Spleen (tissue), 11 donors: ENCODE results near the gene IL1R2. TPM values are rescaled to one million over a fixed set of nuclear protein-coding genes. Genes with fewer than 3 reads are reported as not detected.
A peak's percentile ranks its signal among the peaks of the same experiment; 100 is the strongest.

Experiments
- DNase-seq: peaks from one replicate; pipeline ENCODE4 v3.0.0-alpha.2; 2020
- H3K27ac ChIP-seq, 8 donors: fragments of 200-600 bp; sonication (generic) in 7 of 8; 1 replicate in 4 of 8; 2 replicates in 4 of 8; pipeline versions ENCODE4 v1.5.0 to v1.8.0; 2016 to 2021; ENCODE audit warnings: inconsistent platforms in 4 of 8, mild to moderate bottlenecking in 4 of 8, moderate library complexity in 1 of 8
- H3K27me3 ChIP-seq, 7 donors: fragments of 200-600 bp; sonication (generic) in 6 of 7; replicated peaks in 1 of 7; 1 replicate in 4 of 7; 2 replicates in 3 of 7; pipeline versions ENCODE4 v1.5.0 to v1.8.0; 2016 to 2021; ENCODE audit warnings: inconsistent platforms in 3 of 7, mild to moderate bottlenecking in 1 of 7
- H3K36me3 ChIP-seq, 6 donors: fragments of 200-600 bp; sonication (generic) in 5 of 6; 1 replicate in 4 of 6; 2 replicates in 2 of 6; pipeline versions ENCODE4 v1.5.0 to v1.8.0; 2016 to 2021; ENCODE audit warnings: inconsistent platforms in 2 of 6
- H3K4me1 ChIP-seq, 6 donors: fragments of 200-600 bp; sonication (generic) in 5 of 6; 1 replicate in 3 of 6; 2 replicates in 3 of 6; pipeline versions ENCODE4 v1.5.0 to v1.8.0; 2016 to 2021; ENCODE audit warnings: inconsistent platforms in 3 of 6
- H3K4me3 ChIP-seq, 8 donors: fragments of 200-600 bp; sonication (generic) in 7 of 8; 1 replicate in 4 of 8; 2 replicates in 4 of 8; pipeline versions ENCODE4 v1.5.0 to v1.8.0; 2016 to 2021; ENCODE audit warnings: inconsistent platforms in 4 of 8, mild to moderate bottlenecking in 4 of 8, moderate library complexity in 2 of 8
- H3K9me3 ChIP-seq, 8 donors: fragments of 200-600 bp; sonication (generic) in 7 of 8; 1 replicate in 4 of 8; 2 replicates in 4 of 8; pipeline versions ENCODE4 v1.5.0 to v1.8.0; 2016 to 2021; ENCODE audit warnings: inconsistent platforms in 4 of 8
- CTCF ChIP-seq, 11 experiments: fragments of 200-600 bp in 7 of 11; fragments of 450-650 bp in 4 of 11; sonication (generic) in 4 of 11; IDR thresholded peaks in 8 of 11; conservative IDR thresholded peaks in 3 of 11; 1 replicate in 7 of 11; 2 replicates in 4 of 11; pipeline versions ENCODE4 v1.4.0 to v1.8.0; 2016 to 2021; ENCODE audit warnings: antibody characterized with exemption in 11 of 11, inconsistent platforms in 4 of 11, mild to moderate bottlenecking in 1 of 11
- POLR2A ChIP-seq, 3 donors: fragments of 450-650 bp; IDR thresholded peaks; one replicate each; pipeline ENCODE4 v1.5.1; 2017; ENCODE audit warnings: antibody characterized with exemption in 3 of 3, mild to moderate bottlenecking in 1 of 3
- POLR2AphosphoS5 ChIP-seq, 3 donors: sonication (generic); formaldehyde crosslinking; IDR thresholded peaks; one replicate each; pipeline ENCODE4 v1.5.1; 2017; ENCODE audit warnings: antibody characterized with exemption in 3 of 3
- WGBS, 5 donors: extraction: QIAGEN DNeasy Blood & Tissue Kit in 3 of 5; methylation state at CpG; one replicate each; pipeline versions ENCODE4 v1.1.5 to v1.1.7; 2013 to 2018; 5-methylcytosine and 5-hydroxymethylcytosine counted together
- intact Hi-C: fragments of 100-400 bp; cut with DNase I; formaldehyde crosslinking; loops from one replicate; pipeline ENCODE4 v1.15.0; 2023; ENCODE audit warnings: low total_unique reads
- polyA plus RNA-seq, 3 donors: library from polyadenylated mRNA; stranded (reverse); fragments of 200-250 nt; gene quantifications; one replicate each; pipeline ENCODE4 v1.2.1, GENCODE V29; 2013
- total RNA-seq, 7 donors: library from RNA; depleted of rRNA in 3 of 7; stranded (reverse); fragments of >200 nt in 3 of 7; fragmentation: NEBNext Ultra II Directional in 4 of 7; extraction: Animal tissue kit (Norgen Biotek cat#: 25700) in 4 of 7; gene quantifications; one replicate each; pipeline versions ENCODE4 v1.1.0 to v1.2.1, GENCODE V29; 2016 to 2021
- donor health status: healthy with polysubstance abuse.
- donor health status: DM: no; HTN: no; CAD: no; lungs with moderate emphysema.
- donor health status: DM: no; HTN: no; CAD: no.
- donor health status: Bipolar disorder and iron deficiency.
- donor health status: healthy.
- donor health status: DM: no; HTN: no; CAD: no.
- donor health status: DM: yes; HTN: yes; CAD: no.

Gene IL1R2
- total and polyA plus RNA-seq, 10 donors: 20.1 to 607 (median 116) TPM

DNA sequence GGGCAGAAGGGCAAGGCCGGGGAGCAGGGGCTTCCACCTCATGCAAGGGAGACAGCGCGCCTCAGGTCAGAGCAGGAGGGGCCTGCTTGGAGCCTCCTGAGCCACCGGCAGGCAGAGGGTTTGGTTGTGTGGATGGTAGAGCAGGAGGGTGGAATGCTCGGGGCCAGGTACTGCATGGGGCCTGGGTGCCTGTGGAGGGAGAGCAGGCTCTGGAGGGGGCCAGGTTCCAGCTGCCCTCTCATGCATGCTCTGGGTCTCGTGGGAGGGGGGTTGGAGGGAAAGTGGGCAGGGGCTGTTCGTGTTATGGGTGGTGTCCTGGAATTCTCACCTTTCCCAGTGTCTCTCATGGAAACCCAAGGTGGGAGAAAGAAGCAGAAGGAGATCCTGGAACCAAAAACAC is 3.2 kb upstream of the IL1R2 start:
- Histone ChIP-seq H3K27ac (peak overlapping the region in 4 of 8 donors; percentile 80 to 95 (median 86)), H3K4me1 (peaks cover 0 to 44% (median 12%) of the 10 kb centered on the region in 6 donors), H3K27me3 (peaks cover 0 to 4% (median 0%) of the 10 kb centered on the region in 7 donors), H3K36me3 (peaks cover 0 to 12% (median 0%) of the 10 kb centered on the region in 6 donors), H3K9me3 (no peaks in the 10 kb centered on the region), H3K4me3 (no peak overlapping the region)
- DNase-seq: no peak
- intact Hi-C loops: no loop called here
- TF ChIP-seq CTCF (IDR thresholded peaks at IDR 0.05 in 8 of 11, conservative IDR thresholded peaks at IDR 0.05 in 3 of 11): no peak
- 83 to 94% (median 89%) methylated on average over 7 of the region's 7 CpGs for WGBS, 5 donors

GRCh38 chr2:101989740-101990460 is 1.9 kb upstream of the IL1R2 start:
- Histone ChIP-seq H3K27ac (peak overlapping the region in 7 of 8 donors; percentile 48 to 95 (median 80)), H3K4me1 (peaks cover 0 to 44% (median 12%) of the 10 kb centered on the region in 6 donors), H3K9me3 (no peaks in the 10 kb centered on the region), H3K27me3 (peaks cover 0 to 4% (median 0%) of the 10 kb centered on the region in 7 donors), H3K36me3 (peaks cover 0 to 2% (median 0%) of the 10 kb centered on the region in 6 donors), H3K4me3 (no peak overlapping the region)
- DNase-seq: no peak
- whole genome bisulfite sequencing, 5 donors: 50 to 69% (median 57%) methylated on average over 8 of the region's 8 CpGs
- intact Hi-C loops: no loop called here
- TF ChIP-seq POLR2A (IDR thresholded peaks at IDR 0.05) (peak in 1 of 3 donors; percentile 55), POLR2AphosphoS5 (IDR thresholded peaks at IDR 0.05) (peak in 2 of 3 donors; percentile 57 to 92), CTCF (IDR thresholded peaks at IDR 0.05 in 8 of 11, conservative IDR thresholded peaks at IDR 0.05 in 3 of 11) (peak in 1 of 11 experiments; percentile 23)

DNA sequence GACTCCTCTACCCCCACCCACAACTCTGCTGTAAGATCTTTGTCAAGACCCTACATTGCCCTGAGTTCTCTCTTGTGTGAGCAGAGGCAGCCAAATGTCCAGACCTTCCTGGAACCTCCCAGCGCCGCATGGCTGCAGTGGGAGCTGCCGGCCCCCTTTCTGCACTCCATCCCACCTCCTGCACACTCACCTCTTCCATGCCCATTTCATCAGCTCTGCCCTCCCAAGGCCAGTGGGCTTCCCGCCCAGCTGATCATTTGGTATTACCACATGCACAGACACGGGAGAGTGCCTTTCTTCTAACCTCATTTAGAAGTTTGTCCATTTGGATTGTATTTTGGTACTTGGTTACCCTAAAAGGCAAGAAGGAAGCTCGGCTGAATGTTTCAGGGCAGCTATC is 2.0 kb downstream of the IL1R2 start:
- peak overlapping the region in 5 of 8 donors; percentile 8 to 60 (median 39) for H3K4me3 ChIP-seq
- H3K9me3 ChIP-seq: no peaks in the 10 kb centered on the region
- H3K27me3 ChIP-seq: no peaks in the 10 kb centered on the region
- TF ChIP-seq POLR2A (IDR thresholded peaks at IDR 0.05): peak in 1 of 3 donors; percentile 20
- peak; percentile 39 to 88 (median 87) for TF ChIP-seq POLR2AphosphoS5 (IDR thresholded peaks at IDR 0.05)
- no peak for TF ChIP-seq CTCF (IDR thresholded peaks at IDR 0.05 in 8 of 11, conservative IDR thresholded peaks at IDR 0.05 in 3 of 11)
- H3K36me3 ChIP-seq: peaks cover 0 to 36% (median 0%) of the 10 kb centered on the region in 6 donors
- no peak for DNase-seq
- WGBS, 5 donors: 79 to 90% (median 81%) methylated on average over 6 of the region's 6 CpGs
- H3K4me1 ChIP-seq: peaks cover 0 to 54% (median 14%) of the 10 kb centered on the region in 6 donors
- intact Hi-C loops: no loop called here
- H3K27ac ChIP-seq: peak overlapping the region in 6 of 8 donors; percentile 46 to 95 (median 82)

DNA sequence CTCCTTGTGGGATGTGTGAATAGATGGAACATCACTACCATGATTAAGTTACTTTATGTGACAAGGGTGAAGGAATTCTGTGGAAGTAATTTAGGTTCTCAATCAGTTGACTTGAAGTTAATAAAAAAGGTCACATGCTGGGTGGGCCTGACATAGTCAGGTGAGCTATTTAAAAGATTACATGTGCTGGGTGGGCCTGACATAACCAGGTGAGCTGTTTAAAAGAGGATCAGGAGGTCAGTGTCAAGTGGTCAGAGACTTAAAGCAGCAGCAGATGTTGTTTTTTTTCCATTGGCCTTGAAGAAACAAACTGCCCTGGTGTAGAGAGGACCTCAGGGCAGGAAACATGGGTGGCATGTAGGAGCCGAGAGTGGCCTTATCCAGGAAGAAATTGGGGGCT is 3.3 kb downstream of the IL1R2 start:
- H3K36me3 ChIP-seq: peaks cover 0 to 48% (median 0%) of the 10 kb centered on the region in 6 donors
- 68 to 86% (median 80%) methylated on average over 1 of the region's 1 CpG for WGBS, 5 donors
- intact Hi-C loops: no loop called here

More for the DNA sequence above, 3.3 kb downstream of the IL1R2 start:
- no peak for TF ChIP-seq POLR2AphosphoS5 (IDR thresholded peaks at IDR 0.05)
- no peak for TF ChIP-seq POLR2A (IDR thresholded peaks at IDR 0.05)
- no peak for TF ChIP-seq CTCF (IDR thresholded peaks at IDR 0.05 in 8 of 11, conservative IDR thresholded peaks at IDR 0.05 in 3 of 11)
- H3K4me3 ChIP-seq: peak overlapping the region in 5 of 8 donors; percentile 5 to 60 (median 39)
- DNase-seq: no peak
- H3K9me3 ChIP-seq: no peaks in the 10 kb centered on the region
- no peaks in the 10 kb centered on the region for H3K27me3 ChIP-seq
- peaks cover 0 to 53% (median 11%) of the 10 kb centered on the region in 6 donors for H3K4me1 ChIP-seq
- H3K27ac ChIP-seq: peak overlapping the region in 5 of 8 donors; percentile 77 to 95 (median 84)
